ENCODE data around the gene RBM4.

Gene RBM4

GRCh38 chr11:66641834-66642233 lies 3.3 kb downstream of the RBM4 start:
- Histone ChIP-seq H3K27ac (no peak overlapping the region), H3K4me3 (peak overlapping the region in 2 of 7 experiments; percentile 5 to 82)

- H3K4me3 ChIP-seq, result peak overlapping the region in 1 of 7 experiments; percentile 18
Observed at GRCh38 chr11:66643745-66644437, 5.4 kb downstream of the RBM4 start.

GRCh38 chr11:66646828-66647227 lies 8.3 kb downstream of the RBM4 start:
- H3K4me3 ChIP-seq, result no peak overlapping the region
- no peak overlapping the region for H3K27ac ChIP-seq

More at GRCh38 chr11:66643745-66644437, 5.4 kb downstream of the RBM4 start:
- H3K27ac ChIP-seq, result no peak overlapping the region

GRCh38 chr11:66649903-66650302 lies 11.4 kb downstream of the RBM4 start:
- no peak overlapping the region for H3K4me3 ChIP-seq

GRCh38 chr11:66651016-66651415 lies 12.5 kb downstream of the RBM4 start:
- no peak overlapping the region for H3K27ac ChIP-seq
- H3K4me3 ChIP-seq, result no peak overlapping the region

More at GRCh38 chr11:66649903-66650302, 11.4 kb downstream of the RBM4 start:
- no peak overlapping the region for H3K27ac ChIP-seq

GRCh38 chr11:66652651-66653050 lies 14.1 kb downstream of the RBM4 start:
- Histone ChIP-seq H3K27ac (no peak overlapping the region), H3K4me3 (no peak overlapping the region)

GRCh38 chr11:66653123-66653522 lies 14.6 kb downstream of the RBM4 start:
- Histone ChIP-seq H3K27ac (no peak overlapping the region), H3K4me3 (no peak overlapping the region)

GRCh38 chr11:66659763-66660162 lies 21.3 kb downstream of the RBM4 start:
- H3K27ac ChIP-seq, result no peak overlapping the region
- H3K4me3 ChIP-seq, result no peak overlapping the region

- Histone ChIP-seq H3K4me3 (no peak overlapping the region), H3K27ac (no peak overlapping the region)
Observed at GRCh38 chr11:66663741-66664296, 25.3 kb downstream of the RBM4 start.

GRCh38 chr11:66665369-66665768 lies 26.9 kb downstream of the RBM4 start:
- Histone ChIP-seq H3K27ac (no peak overlapping the region), H3K4me3 (no peak overlapping the region)

GRCh38 chr11:66670816-66671215 lies 32.3 kb downstream of the RBM4 start:
- H3K27ac ChIP-seq, result no peak overlapping the region
- H3K4me3 ChIP-seq, result no peak overlapping the region

- Histone ChIP-seq H3K27ac (no peak overlapping the region), H3K4me3 (no peak overlapping the region)
Observed at GRCh38 chr11:66674964-66675602, 36.6 kb downstream of the RBM4 start.

- Histone ChIP-seq H3K4me3 (peak overlapping the region in 5 of 7 experiments; percentile 48 to 77 (median 69)), H3K27ac (peak overlapping the region in 3 of 21 experiments; percentile 86 to 96 (median 93))
Observed at GRCh38 chr11:66676282-66676919, 37.9 kb downstream of the RBM4 start.

GRCh38 chr11:66676931-66677598 lies 38.6 kb downstream of the RBM4 start:
- peak overlapping the region; percentile 48 to 77 (median 67) for H3K4me3 ChIP-seq
- H3K27ac ChIP-seq, result peak overlapping the region; percentile 54 to 98 (median 93)

GRCh38 chr11:66677599-66678375 lies 39.3 kb downstream of the RBM4 start, which contains the start of gene RBM4B:
Gene RBM4B, minus strand, starts transcription at chr11:66677887. Its CDS starts 808 bp downstream, at chr11:66677079.
- Histone ChIP-seq H3K4me3 (peak within 1 kb of the TSS; percentile 48 to 77 (median 67)), H3K27ac (peak within 1 kb of the TSS; percentile 54 to 98 (median 93))

- H3K27ac ChIP-seq, result no peak overlapping the region
- no peak overlapping the region for H3K4me3 ChIP-seq
Observed at GRCh38 chr11:66680966-66681645, 42.6 kb downstream of the RBM4 start.

GRCh38 chr11:66683877-66684276 lies 45.4 kb downstream of the RBM4 start:
- Histone ChIP-seq H3K27ac (no peak overlapping the region), H3K4me3 (no peak overlapping the region)

GRCh38 chr11:66684635-66685034 lies 46.1 kb downstream of the RBM4 start:
- H3K27ac ChIP-seq, result peak overlapping the region in 5 of 21 experiments; percentile 70 to 87 (median 79)
- no peak overlapping the region for H3K4me3 ChIP-seq

Data from skin epidermis (tissue), 12 donors.